A549 (cell line): Measurements from ENCODE around the gene FAM9C. TPM values are rescaled to one million over a fixed set of nuclear protein-coding genes. Genes with fewer than 3 reads are reported as not detected.

Experiments
- ATAC-seq, 2 experiments: fragments of 200-7000 bp in 1 of 2; fragments of >200 bp in 1 of 2; cut with Nextera tagmentation in 1 of 2; cut with Tn5 transposase in 1 of 2; 3 replicates each; pipeline versions ENCODE4 v1.8.0 to v1.9.1; 2018 to 2020; ENCODE audit warnings: mild to moderate bottlenecking in 1 of 2, moderate library complexity in 1 of 2
- CTCF ChIA-PET: fragments of 300-600 bp; sonication (Branson Sonifier 250); formaldehyde crosslinking; extraction: SDS; loops from one replicate; lab custom pipeline; 2021; ENCODE audit warnings: antibody characterized with exemption, inconsistent platforms; lab: Yijun Ruan, JAX
- POLR2A ChIA-PET: fragments of 350-600 bp; formaldehyde crosslinking; extraction: SDS; loops from one replicate; lab custom pipeline; 2021; ENCODE audit warnings: antibody characterized with exemption, inconsistent platforms; lab: Yijun Ruan, JAX
- DNase-seq, 2 experiments: peaks; one replicate each; pipeline versions ENCODE4 v3.0.0 to v3.0.0-alpha.2; 2011 to 2016; ENCODE audit warnings: low read depth in 1 of 2, low spot score in 1 of 2
- FAIRE-seq: peaks from 2 replicates; lab custom pipeline; 2011; peaks lifted over from hg19 to GRCh38; lab: Jason Lieb, UNC
- H3K27ac ChIP-seq, 2 experiments: fragments of >200 bp; sonication (Bioruptor Twin); formaldehyde crosslinking; 3 replicates each; pipeline ENCODE4 v1.5.1; 2016 to 2017
- H3K4me1 ChIP-seq: fragments of >200 bp; sonication (Bioruptor Twin); formaldehyde crosslinking; 3 replicates; pipeline ENCODE4 v1.6.1; 2016
- H3K4me2 ChIP-seq: fragments of >200 bp; sonication (Bioruptor Twin); formaldehyde crosslinking; 3 replicates; pipeline ENCODE4 v1.6.1; 2016
- H3K4me3 ChIP-seq: fragments of >200 bp; sonication (Bioruptor Twin); formaldehyde crosslinking; 3 replicates; pipeline ENCODE4 v1.5.1; 2016
- H3K9me3 ChIP-seq: fragments of >200 bp; sonication (Bioruptor Twin); formaldehyde crosslinking; 3 replicates; pipeline ENCODE4 v1.6.1; 2016
- ATOH8 ChIP-seq: fragments of 250-450 bp; sonication (Bioruptor Pico); IDR thresholded peaks from 2 replicates; pipeline ENCODE4 v1.5.0; 2020; ENCODE audit warnings: low read depth, mild to moderate bottlenecking, moderate library complexity
- BCL3 ChIP-seq: fragments of >200 bp; sonication (Bioruptor Twin); formaldehyde crosslinking; IDR thresholded peaks from 3 replicates; pipeline ENCODE4 v1.6.1; 2016
- CHD4 ChIP-seq: fragments of 200-600 bp; sonication (generic); IDR thresholded peaks from 2 replicates; pipeline ENCODE4 v1.6.1; 2016; ENCODE audit warnings: antibody characterized with exemption, mild to moderate bottlenecking, borderline replicate concordance
- FOSL2 ChIP-seq, 2 experiments: fragments of 450-650 bp in 1 of 2; fragments of >200 bp in 1 of 2; sonication (Bioruptor Twin) in 1 of 2; formaldehyde crosslinking; IDR thresholded peaks; 2 replicates each; pipeline versions ENCODE4 v1.5.0 to v1.6.1; 2016 to 2020; ENCODE audit warnings: mild to moderate bottlenecking in 1 of 2, moderate library complexity in 1 of 2
- FOXS1 ChIP-seq: fragments of 250-450 bp; sonication (Bioruptor Pico); IDR thresholded peaks from 2 replicates; pipeline ENCODE4 v1.5.0; 2020; ENCODE audit warnings: mild to moderate bottlenecking, moderate library complexity
- HMGXB4 ChIP-seq: fragments of 250-450 bp; sonication (Bioruptor Pico); IDR thresholded peaks from 2 replicates; pipeline ENCODE4 v1.5.0; 2021; ENCODE audit warnings: mild to moderate bottlenecking, moderate library complexity, borderline replicate concordance
- JUNB ChIP-seq: fragments of >200 bp; sonication (Bioruptor Twin); formaldehyde crosslinking; IDR thresholded peaks from 2 replicates; pipeline ENCODE4 v1.6.1; 2016
- RNF2 ChIP-seq: fragments of 200-600 bp; sonication (generic); IDR thresholded peaks from 2 replicates; pipeline ENCODE4 v1.6.1; 2016; ENCODE audit warnings: low read depth, mild to moderate bottlenecking, antibody characterized with exemption, moderate library complexity, borderline replicate concordance
- SMC3 ChIP-seq: fragments of >200 bp; sonication (Bioruptor Twin); formaldehyde crosslinking; IDR thresholded peaks from 3 replicates; pipeline ENCODE4 v1.6.1; 2018; ENCODE audit warnings: inconsistent platforms
- ZC3H11A ChIP-seq: fragments of 450-650 bp; IDR thresholded peaks from 2 replicates; pipeline ENCODE4 v1.6.1; 2014; ENCODE audit warnings: antibody characterized with exemption, mild to moderate bottlenecking
- ZFP36 ChIP-seq: fragments of 450-650 bp; IDR thresholded peaks from 2 replicates; pipeline ENCODE4 v1.6.1; 2014; ENCODE audit warnings: borderline replicate concordance; ENCODE audit not compliant: partially characterized antibody
- ZNF302 ChIP-seq: fragments of 250-450 bp; sonication (Bioruptor Pico); IDR thresholded peaks from 2 replicates; pipeline ENCODE4 v1.9.0; 2021; ENCODE audit warnings: inconsistent platforms, mild to moderate bottlenecking, moderate library complexity
- WGBS: methylation state at CpG from one replicate; pipeline ENCODE4 v1.1.6; 2017; ENCODE audit errors: missing lambda C conversion rate; 5-methylcytosine and 5-hydroxymethylcytosine counted together
- polyA plus RNA-seq, 4 experiments: library from polyadenylated mRNA; depleted of rRNA in 3 of 4; stranded (reverse); fragments of >200 nt; fragmentation: RNase III in 1 of 4; extraction: RNeasy Plus Mini Kit Qiagen cat#74134 plus additional on column Dnase treatment in 1 of 4; gene quantifications; 2 replicates in 3 of 4; 3 replicates in 1 of 4; pipeline ENCODE4 v1.2.3, GENCODE V29; 2011 to 2017
- TF ChIP-seq, protein P1 (sequence below): fragments of >200 bp; sonication (Bioruptor Twin); formaldehyde crosslinking; IDR thresholded peaks from 3 replicates; pipeline ENCODE4 v1.5.1; 2016
- TF ChIP-seq, protein P2 (sequence below): IDR thresholded peaks from 2 replicates; pipeline ENCODE4 v1.6.1; 2012; ENCODE audit warnings: low read depth, borderline replicate concordance

FAM9C gene
- polyA plus RNA-seq, 2 of the 4 experiments (the other 2 are of a cell fraction) = 0.03 TPM; not detected in 1

DNA sequence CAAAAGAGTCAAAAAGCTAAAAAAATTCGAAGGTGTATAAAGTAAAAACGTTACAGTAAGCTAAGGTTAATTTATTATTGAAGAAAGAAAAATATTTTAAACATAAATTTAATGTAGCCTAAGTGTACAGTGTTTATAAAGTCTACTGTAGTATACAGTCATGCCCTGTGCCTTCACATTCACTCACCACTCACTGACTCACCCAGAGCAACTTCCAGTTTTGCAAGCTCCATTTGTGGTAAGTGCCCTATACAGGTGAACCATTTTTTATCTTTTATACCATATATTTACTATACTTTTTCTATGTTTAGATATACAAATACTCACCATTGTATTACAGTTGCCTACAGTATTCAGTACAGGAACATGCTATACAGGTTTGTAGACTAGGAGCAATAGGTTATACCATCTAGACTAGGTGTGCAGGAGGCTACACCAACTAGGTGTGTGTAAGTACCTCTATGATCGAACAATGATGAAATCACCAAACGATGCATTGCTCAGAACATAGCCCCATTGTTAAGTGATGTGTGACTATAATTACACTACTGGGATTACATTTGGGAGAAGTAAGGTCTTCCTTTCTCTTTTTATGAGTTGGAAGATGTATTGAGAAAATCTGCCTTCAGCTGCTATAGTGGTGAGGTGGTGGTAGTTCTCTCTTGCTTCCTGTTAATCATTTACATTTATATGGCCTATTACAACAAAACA lies 42.3 kb downstream of the FAM9C start:
- CTCF ChIA-PET = interaction anchor here (0.8 to 2.2 kb wide), 6 partner anchors 12 to 486 kb away, joined by 3 to 7 read pairs (median 4); partner anchors contain the start of gene FAM9C
- H3K4me2 ChIP-seq = peak overlapping the region; percentile 72
- peak; percentile 94 for FAIRE-seq
- no peak overlapping the region for H3K4me3 ChIP-seq
- no peak for TF ChIP-seq FOXS1 (CRISPR knock-in tag)
- TF ChIP-seq BCL3 = no peak
- no peak for TF ChIP-seq CHD4
- no peak for TF ChIP-seq FOSL2 (IDR thresholded peaks at IDR 0.05)
- TF ChIP-seq FOSL2 (CRISPR knock-in tag; IDR thresholded peaks at IDR 0.05) = peak; percentile 37; the same call in 1 of the 2 replicates
- 0 out of 2 replicates have a peak, but pooled peaks have one; percentile 8 for TF ChIP-seq JUNB
- TF ChIP-seq, all 56 proteins: peak for 2
- ATAC-seq (peak; percentile 76 to 81; a peak in 5 of 6 replicates), DNase-seq (no peak)
- Histone ChIP-seq H3K4me1 (peaks cover 74% of the 10 kb centered on the region), H3K9me3 (no peaks in the 10 kb centered on the region), H3K27ac (peak overlapping the region; percentile 70 to 86)
- POLR2A ChIA-PET = interaction anchor here (0.9 kb wide), 1 partner anchor 27 kb away, joined by 4 read pairs; the partner anchor contains the start of gene TMSB4X
- 4% methylated on average over 4 of the region's 4 CpGs for WGBS

GRCh38 chrX:13001097-13001496 lies 43.3 kb downstream of the FAM9C start:
- Histone ChIP-seq H3K9me3 (no peaks in the 10 kb centered on the region), H3K4me1 (peaks cover 69% of the 10 kb centered on the region), H3K4me3 (no peak overlapping the region), H3K27ac (peak overlapping the region; percentile 70 to 86), H3K4me2 (peak overlapping the region; percentile 72; the same call in 2 of the 3 replicates)
- ATAC-seq = peak in 1 of 2 experiments; percentile 60; a peak in 3 of 6 replicates
- DNase-seq = no peak
- FAIRE-seq = peak; percentile 78
- ChIA-PET CTCF (interaction anchor here (1.4 to 1.7 kb wide), 2 partner anchors 17 to 487 kb away, joined by 4 to 5 read pairs; no protein-coding TSS in a partner anchor), POLR2A (interaction anchor here (0.9 kb wide), 1 partner anchor 26 kb away, joined by 4 read pairs; the partner anchor contains the start of gene TMSB4X)
- 46% methylated on average over 5 of the region's 5 CpGs for WGBS
- TF ChIP-seq CHD4 (no peak), ZC3H11A (no peak), HMGXB4 (CRISPR knock-in tag) (no peak), ZFP36 (no peak), ZNF302 (CRISPR knock-in tag) (no peak), RNF2 (no peak), SMC3 (no peak), ATOH8 (CRISPR knock-in tag) (no peak)
- TF ChIP-seq, protein P1, sequence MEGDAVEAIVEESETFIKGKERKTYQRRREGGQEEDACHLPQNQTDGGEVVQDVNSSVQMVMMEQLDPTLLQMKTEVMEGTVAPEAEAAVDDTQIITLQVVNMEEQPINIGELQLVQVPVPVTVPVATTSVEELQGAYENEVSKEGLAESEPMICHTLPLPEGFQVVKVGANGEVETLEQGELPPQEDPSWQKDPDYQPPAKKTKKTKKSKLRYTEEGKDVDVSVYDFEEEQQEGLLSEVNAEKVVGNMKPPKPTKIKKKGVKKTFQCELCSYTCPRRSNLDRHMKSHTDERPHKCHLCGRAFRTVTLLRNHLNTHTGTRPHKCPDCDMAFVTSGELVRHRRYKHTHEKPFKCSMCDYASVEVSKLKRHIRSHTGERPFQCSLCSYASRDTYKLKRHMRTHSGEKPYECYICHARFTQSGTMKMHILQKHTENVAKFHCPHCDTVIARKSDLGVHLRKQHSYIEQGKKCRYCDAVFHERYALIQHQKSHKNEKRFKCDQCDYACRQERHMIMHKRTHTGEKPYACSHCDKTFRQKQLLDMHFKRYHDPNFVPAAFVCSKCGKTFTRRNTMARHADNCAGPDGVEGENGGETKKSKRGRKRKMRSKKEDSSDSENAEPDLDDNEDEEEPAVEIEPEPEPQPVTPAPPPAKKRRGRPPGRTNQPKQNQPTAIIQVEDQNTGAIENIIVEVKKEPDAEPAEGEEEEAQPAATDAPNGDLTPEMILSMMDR = no peak
- TF ChIP-seq, protein P2, sequence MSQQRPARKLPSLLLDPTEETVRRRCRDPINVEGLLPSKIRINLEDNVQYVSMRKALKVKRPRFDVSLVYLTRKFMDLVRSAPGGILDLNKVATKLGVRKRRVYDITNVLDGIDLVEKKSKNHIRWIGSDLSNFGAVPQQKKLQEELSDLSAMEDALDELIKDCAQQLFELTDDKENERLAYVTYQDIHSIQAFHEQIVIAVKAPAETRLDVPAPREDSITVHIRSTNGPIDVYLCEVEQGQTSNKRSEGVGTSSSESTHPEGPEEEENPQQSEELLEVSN = no peak
